ENCODE results near the gene ZC3H12D. TPM values are rescaled to one million over a fixed set of nuclear protein-coding genes. Genes with fewer than 3 reads are reported as not detected.

Gene ZC3H12D
- total and polyA plus RNA-seq, 4 experiments from 2014 or later: 3.1 to 106 (median 50.6) TPM

DNA sequence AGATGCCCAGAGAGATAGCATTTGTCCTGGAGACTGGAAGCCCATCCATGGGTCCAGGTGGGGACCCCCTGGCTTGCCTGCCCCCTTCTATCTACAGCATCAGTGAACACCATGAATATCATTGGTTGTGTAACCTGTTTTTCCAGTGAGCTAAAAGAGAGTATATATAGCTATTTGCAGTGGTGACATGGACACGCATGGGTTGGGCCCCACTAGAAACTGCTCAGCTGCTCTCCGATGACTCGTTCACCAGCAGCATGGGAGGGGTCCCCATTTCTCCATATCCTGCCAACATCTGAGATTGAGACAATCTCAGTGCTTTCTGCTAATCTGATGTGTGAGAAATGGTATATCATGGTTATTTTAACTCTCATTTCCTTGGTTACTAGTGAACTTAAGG, 4.0 kb upstream of the ZC3H12D start:
- peaks cover 23 to 53% (median 40%) of the 10 kb centered on the region in 4 donors for H3K4me1 Mint-ChIP-seq
- H3K4me3 Mint-ChIP-seq: no peak overlapping the region
- intact Hi-C loops (cut with micrococcal nuclease): no loop called here
- Histone ChIP-seq H3K9me3 (ENCODE audit: control insufficient read depth in 1 of 2, low read length in 2 of 2) (no peaks in the 10 kb centered on the region), H3K4me3 (ENCODE audit: low read length in 2 of 2) (no peak overlapping the region), H3K4me1 (ENCODE audit: insufficient read depth, low read length) (peaks cover 30% of the 10 kb centered on the region), H3K27me3 (ENCODE audit: insufficient read depth, low read length) (no peaks in the 10 kb centered on the region), H3K36me3 (ENCODE audit: insufficient read depth, low read length) (no peaks in the 10 kb centered on the region), H3K27ac (ENCODE audit: low read depth, low read length) (peak overlapping the region; percentile 4)
- H3K27me3 Mint-ChIP-seq: no peaks in the 10 kb centered on the region
- peak overlapping the region; percentile 15 to 92 (median 77) for H3K27ac Mint-ChIP-seq
- POLR2A ChIA-PET (ENCODE audit: partially characterized antibody): interaction anchor here (1.4 to 4.1 kb wide), 3 partner anchors 9 to 457 kb away, joined by 3 to 14 read pairs (median 4); no protein-coding TSS in a partner anchor
- peaks cover 0 to 1% (median 0%) of the 10 kb centered on the region in 8 donors for H3K9me3 Mint-ChIP-seq
- CTCF ChIA-PET (ENCODE audit: partially characterized antibody): no interaction called here
- peak in 1 of 5 donors; percentile 49 for DNase-seq
- H3K36me3 Mint-ChIP-seq: peaks cover 0 to 10% of the 10 kb centered on the region in 2 donors

DNA sequence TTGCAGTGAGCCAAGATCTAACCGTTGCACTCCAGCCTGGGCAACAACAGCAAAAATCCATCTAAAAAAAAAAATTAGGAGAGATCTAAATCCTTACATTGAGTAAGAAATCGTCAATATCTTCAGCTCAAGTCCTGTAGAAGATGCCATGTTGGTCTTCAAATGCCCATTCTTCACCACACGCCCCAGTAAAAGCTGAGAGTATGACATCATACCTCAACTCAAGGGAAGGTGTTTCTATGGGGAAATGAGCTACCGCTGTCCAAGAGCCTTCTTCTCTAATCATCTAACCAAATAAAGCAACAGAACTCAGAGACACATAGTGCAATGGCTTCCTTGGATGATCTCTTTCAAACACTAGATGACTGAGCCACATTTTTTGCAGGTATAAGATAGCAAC, 2.5 kb upstream of the ZC3H12D start:
- Histone ChIP-seq H3K4me1 (ENCODE audit: insufficient read depth, low read length) (peaks cover 16% of the 10 kb centered on the region), H3K27ac (ENCODE audit: low read depth, low read length) (no peak overlapping the region), H3K27me3 (ENCODE audit: insufficient read depth, low read length) (no peaks in the 10 kb centered on the region), H3K9me3 (ENCODE audit: control insufficient read depth in 1 of 2, low read length in 2 of 2) (no peaks in the 10 kb centered on the region), H3K4me3 (ENCODE audit: low read length in 2 of 2) (no peak overlapping the region), H3K36me3 (ENCODE audit: insufficient read depth, low read length) (no peaks in the 10 kb centered on the region)
- no peaks in the 10 kb centered on the region for H3K9me3 Mint-ChIP-seq
- ChIA-PET POLR2A (ENCODE audit: partially characterized antibody) (no interaction called here), CTCF (ENCODE audit: partially characterized antibody) (no interaction called here)
- H3K36me3 Mint-ChIP-seq: peaks cover under 1 to 20% of the 10 kb centered on the region in 2 donors
- peaks cover 12 to 53% (median 29%) of the 10 kb centered on the region in 4 donors for H3K4me1 Mint-ChIP-seq
- H3K27me3 Mint-ChIP-seq: no peaks in the 10 kb centered on the region
- intact Hi-C loops (cut with micrococcal nuclease): no loop called here
- peak overlapping the region in 6 of 7 donors; percentile 38 to 100 (median 82) for H3K27ac Mint-ChIP-seq
- DNase-seq: no peak
- no peak overlapping the region for H3K4me3 Mint-ChIP-seq

DNA sequence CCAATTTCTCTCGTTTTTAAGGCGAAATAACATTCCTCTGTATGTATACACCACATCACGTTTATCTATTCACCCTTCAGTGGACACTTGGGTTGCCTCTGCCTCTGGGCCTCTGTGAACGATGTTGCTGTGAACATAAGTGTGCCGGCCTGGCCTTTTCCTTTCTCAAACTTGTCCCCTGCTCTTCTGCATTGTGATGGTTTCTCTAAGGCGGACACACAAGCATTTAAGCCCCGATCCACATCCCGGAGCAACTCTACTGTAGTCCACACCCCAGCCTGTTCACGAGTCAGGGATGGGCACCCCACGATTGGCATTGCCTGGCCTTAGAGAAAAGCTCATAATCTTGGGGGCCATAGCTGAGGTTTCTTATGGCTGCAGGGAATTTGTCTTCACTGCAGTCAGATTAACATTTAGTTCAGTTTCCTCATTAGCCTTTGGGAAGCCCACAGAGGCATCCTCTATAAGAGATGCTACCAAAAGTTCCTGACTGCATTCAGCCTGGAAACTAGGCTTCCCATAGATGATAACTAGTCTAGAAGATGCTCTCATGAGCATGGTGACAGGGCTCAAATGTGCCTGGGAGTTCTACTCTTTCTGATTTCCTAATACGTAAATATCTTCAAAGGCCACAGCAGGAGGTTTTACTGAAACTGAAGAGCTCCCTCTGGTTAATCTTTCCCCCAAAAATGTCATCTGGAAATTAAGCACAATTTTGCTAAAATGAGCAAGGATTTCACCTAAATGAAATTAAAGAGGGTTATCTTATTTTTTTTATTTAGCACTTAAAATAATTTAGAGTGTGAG, 762 bp downstream of the ZC3H12D start:
- Mint-ChIP-seq H3K9me3 (no peaks in the 10 kb centered on the region), H3K4me1 (peaks cover 34 to 79% (median 46%) of the 10 kb centered on the region in 4 donors), H3K27ac (peak overlapping the region; percentile 98 to 100 (median 100)), H3K4me3 (peak overlapping the region; percentile 90 to 98 (median 94)), H3K36me3 (peaks cover 10 to 46% of the 10 kb centered on the region in 2 donors), H3K27me3 (no peaks in the 10 kb centered on the region)
- Histone ChIP-seq H3K9me3 (ENCODE audit: control insufficient read depth in 1 of 2, low read length in 2 of 2) (no peaks in the 10 kb centered on the region), H3K27ac (ENCODE audit: low read depth, low read length) (peak overlapping the region; percentile 99), H3K27me3 (ENCODE audit: insufficient read depth, low read length) (no peaks in the 10 kb centered on the region), H3K36me3 (ENCODE audit: insufficient read depth, low read length) (no peaks in the 10 kb centered on the region), H3K4me3 (ENCODE audit: low read length in 2 of 2) (peak overlapping the region; percentile 76 to 82), H3K4me1 (ENCODE audit: insufficient read depth, low read length) (peaks cover 42% of the 10 kb centered on the region)
- intact Hi-C loops (cut with micrococcal nuclease): loop anchor here (1.0 to 2.0 kb wide), 2 partner anchors 33 to 61 kb away; no protein-coding TSS in a partner anchor
- ChIA-PET CTCF (ENCODE audit: partially characterized antibody) (interaction anchor here (0.7 to 2.3 kb wide), 8 partner anchors 15 to 454 kb away, joined by 3 to 11 read pairs (median 4); partner anchors contain the start of gene PPIL4), POLR2A (ENCODE audit: partially characterized antibody) (interaction anchor here (0.7 to 2.6 kb wide), 12 partner anchors 14 to 452 kb away, joined by 3 to 10 read pairs (median 4); no protein-coding TSS in a partner anchor)
- DNase-seq: peak in 1 of 5 donors; percentile 29

DNA sequence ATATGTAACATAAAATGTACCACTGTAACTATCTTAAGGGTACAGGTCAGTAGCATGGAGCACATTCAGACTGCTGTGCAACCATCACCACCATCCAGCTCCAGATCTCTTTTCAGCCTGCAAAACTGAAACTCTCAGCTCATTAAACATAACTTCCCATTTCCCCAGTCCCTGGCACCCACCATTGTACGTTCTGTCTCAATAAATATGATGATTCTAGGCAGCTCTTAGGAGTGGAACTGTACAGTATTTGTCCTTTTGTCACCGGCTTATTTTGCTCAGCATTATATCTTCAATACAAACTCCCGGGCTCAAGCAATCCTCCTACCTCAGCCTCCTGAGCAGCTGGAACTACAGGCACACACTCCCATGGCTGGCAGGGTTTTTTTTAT, 1.5 kb downstream of the ZC3H12D start:
- H3K27me3 ChIP-seq (ENCODE audit: insufficient read depth, low read length): no peaks in the 10 kb centered on the region
- ChIA-PET POLR2A (ENCODE audit: partially characterized antibody) (interaction anchor here (0.6 to 2.6 kb wide), 11 partner anchors 15 to 417 kb away, joined by 3 to 10 read pairs (median 4); no protein-coding TSS in a partner anchor), CTCF (ENCODE audit: partially characterized antibody) (interaction anchor here (1.0 to 2.3 kb wide), 7 partner anchors 16 to 453 kb away, joined by 3 to 11 read pairs (median 4); partner anchors contain the start of gene PPIL4)
- DNase-seq: no peak
- H3K4me1 ChIP-seq (ENCODE audit: insufficient read depth, low read length): peaks cover 49% of the 10 kb centered on the region
- H3K4me3 ChIP-seq (ENCODE audit: low read length in 2 of 2): peak overlapping the region; percentile 76 to 82
- Mint-ChIP-seq H3K27me3 (no peaks in the 10 kb centered on the region), H3K36me3 (peaks cover 10 to 51% of the 10 kb centered on the region in 2 donors), H3K4me3 (peak overlapping the region; percentile 90 to 98 (median 94)), H3K9me3 (no peaks in the 10 kb centered on the region), H3K4me1 (peaks cover 38 to 86% (median 48%) of the 10 kb centered on the region in 4 donors), H3K27ac (peak overlapping the region; percentile 98 to 100 (median 100))
- intact Hi-C loops (cut with micrococcal nuclease): no loop called here
- no peaks in the 10 kb centered on the region for H3K9me3 ChIP-seq (ENCODE audit: control insufficient read depth in 1 of 2, low read length in 2 of 2)
- no peaks in the 10 kb centered on the region for H3K36me3 ChIP-seq (ENCODE audit: insufficient read depth, low read length)
- H3K27ac ChIP-seq (ENCODE audit: low read depth, low read length): peak overlapping the region; percentile 99

DNA sequence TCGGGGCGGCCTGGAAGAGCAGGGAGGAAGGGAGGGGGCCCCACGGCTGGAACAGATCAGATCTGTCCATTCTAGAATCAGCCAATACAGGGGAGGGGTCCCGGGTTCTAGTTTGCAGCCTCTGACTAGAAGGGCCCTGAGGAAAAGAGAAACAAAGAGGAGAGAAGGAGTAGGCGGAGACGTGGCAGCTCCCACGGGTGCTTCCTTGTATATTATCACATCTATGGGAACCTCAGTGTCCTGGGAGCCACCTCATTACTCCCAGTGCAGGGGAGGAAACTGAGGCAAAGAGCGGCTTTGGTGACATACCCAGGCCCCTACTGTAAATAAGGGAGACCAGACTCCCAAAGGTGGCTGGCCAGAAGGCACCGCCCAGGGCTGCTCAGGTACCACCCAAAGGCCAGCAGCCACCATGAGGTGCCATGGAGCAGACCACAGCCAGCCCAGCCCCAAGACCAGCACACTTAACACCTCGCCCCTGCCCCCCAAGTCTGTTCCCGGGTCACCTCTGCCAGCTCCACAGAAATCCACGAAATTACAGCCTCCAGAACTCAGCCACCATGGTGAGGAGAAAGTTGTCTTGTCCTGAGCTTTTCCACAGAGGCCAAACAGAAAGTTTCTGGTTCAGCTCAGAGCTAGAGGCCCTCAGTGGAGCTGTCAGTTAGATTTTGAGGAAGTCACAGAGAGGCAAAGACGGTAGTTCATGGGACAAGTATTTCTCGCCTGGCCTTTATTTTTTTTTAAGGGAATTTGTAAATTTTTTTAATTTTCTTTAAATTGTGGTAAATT, 2.1 kb downstream of the ZC3H12D start:
- POLR2A ChIA-PET (ENCODE audit: partially characterized antibody): interaction anchor here (0.6 to 2.6 kb wide), 9 partner anchors 16 to 416 kb away, joined by 3 to 7 read pairs (median 4); no protein-coding TSS in a partner anchor
- Histone ChIP-seq H3K4me3 (ENCODE audit: low read length in 2 of 2) (peak overlapping the region; percentile 54 to 82), H3K36me3 (ENCODE audit: insufficient read depth, low read length) (no peaks in the 10 kb centered on the region), H3K27me3 (ENCODE audit: insufficient read depth, low read length) (no peaks in the 10 kb centered on the region), H3K9me3 (ENCODE audit: control insufficient read depth in 1 of 2, low read length in 2 of 2) (no peaks in the 10 kb centered on the region), H3K27ac (ENCODE audit: low read depth, low read length) (peak overlapping the region; percentile 99), H3K4me1 (ENCODE audit: insufficient read depth, low read length) (peaks cover 54% of the 10 kb centered on the region)
- Mint-ChIP-seq H3K36me3 (peaks cover 10 to 51% of the 10 kb centered on the region in 2 donors), H3K27me3 (no peaks in the 10 kb centered on the region), H3K4me1 (peaks cover 40 to 82% (median 51%) of the 10 kb centered on the region in 4 donors), H3K27ac (peak overlapping the region; percentile 98 to 100 (median 100)), H3K9me3 (no peaks in the 10 kb centered on the region), H3K4me3 (peak overlapping the region; percentile 90 to 98 (median 94))
- DNase-seq: peak in 1 of 5 donors; percentile 40
- CTCF ChIA-PET (ENCODE audit: partially characterized antibody): interaction anchor here (1.0 to 2.0 kb wide), 4 partner anchors 24 to 453 kb away, joined by 3 to 5 read pairs (median 4); partner anchors contain the start of gene PPIL4
- intact Hi-C loops (cut with micrococcal nuclease): no loop called here

DNA sequence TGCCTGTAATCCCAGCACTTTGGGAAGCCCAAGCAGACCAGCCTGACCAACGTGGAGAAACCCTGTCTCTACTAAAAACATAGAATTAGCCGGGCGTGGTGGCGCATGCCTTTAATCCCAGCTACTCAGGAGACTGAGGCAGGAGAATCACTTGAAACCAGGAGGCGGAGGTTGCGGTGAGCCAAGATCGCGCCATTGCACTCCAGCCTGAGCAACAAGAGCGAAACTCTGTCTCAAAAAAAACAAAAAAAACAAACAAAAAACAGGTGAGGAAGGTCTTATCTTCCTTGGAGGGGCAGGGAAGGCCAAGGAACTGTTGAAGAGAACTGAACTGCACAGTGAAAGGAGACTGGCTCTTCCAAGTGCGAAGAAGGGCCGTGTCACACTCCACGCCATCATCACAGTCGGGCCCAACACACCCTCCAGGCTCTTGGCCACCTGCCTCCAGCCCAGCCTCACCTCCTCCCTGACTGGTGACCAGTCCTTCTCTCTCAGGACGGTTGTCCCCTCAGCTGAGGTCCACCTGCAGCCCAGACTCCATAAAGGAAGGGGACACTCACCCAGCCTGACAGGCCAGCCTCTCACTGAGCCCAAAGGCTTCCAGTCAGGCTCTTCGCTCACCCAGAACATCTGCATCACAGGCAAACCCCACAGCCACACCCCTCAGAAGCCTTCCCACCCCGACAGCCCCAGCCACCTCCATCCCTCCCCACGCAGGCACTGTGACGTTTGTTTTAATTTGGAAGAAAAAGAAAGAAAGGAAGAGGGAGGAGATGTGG, 4.1 kb downstream of the ZC3H12D start:
- H3K27me3 ChIP-seq (ENCODE audit: insufficient read depth, low read length): no peaks in the 10 kb centered on the region
- Mint-ChIP-seq H3K4me3 (peak overlapping the region; percentile 90 to 98 (median 94)), H3K4me1 (peaks cover 47 to 92% (median 62%) of the 10 kb centered on the region in 4 donors), H3K9me3 (peaks cover 0 to 2% (median 0%) of the 10 kb centered on the region in 8 donors), H3K27ac (peak overlapping the region; percentile 98 to 100 (median 100)), H3K36me3 (peaks cover 10 to 62% of the 10 kb centered on the region in 2 donors), H3K27me3 (no peaks in the 10 kb centered on the region)
- H3K9me3 ChIP-seq (ENCODE audit: control insufficient read depth in 1 of 2, low read length in 2 of 2): no peaks in the 10 kb centered on the region
- peak overlapping the region; percentile 99 for H3K27ac ChIP-seq (ENCODE audit: low read depth, low read length)
- ChIA-PET CTCF (ENCODE audit: partially characterized antibody) (interaction anchor here (1.1 to 1.9 kb wide), 4 partner anchors 9 to 452 kb away, joined by 3 to 5 read pairs (median 4); no protein-coding TSS in a partner anchor), POLR2A (ENCODE audit: partially characterized antibody) (interaction anchor here (1.1 to 1.7 kb wide), 2 partner anchors 26 to 65 kb away, joined by 3 to 5 read pairs; partner anchors contain the start of gene PPIL4)
- intact Hi-C loops (cut with micrococcal nuclease): no loop called here
- DNase-seq: peak; percentile 67 to 84 (median 70)
- no peaks in the 10 kb centered on the region for H3K36me3 ChIP-seq (ENCODE audit: insufficient read depth, low read length)
- H3K4me1 ChIP-seq (ENCODE audit: insufficient read depth, low read length): peaks cover 65% of the 10 kb centered on the region
- peak overlapping the region; percentile 54 to 82 for H3K4me3 ChIP-seq (ENCODE audit: low read length in 2 of 2)

All from CD4-positive, alpha-beta memory T cell (primary cell).